ENCODE results near the gene ZSCAN5B.

The ZSCAN5B gene

GRCh38 chr19:56158170-56158757, 39.3 kb downstream of the ZSCAN5B start:
- ATAC-seq (ENCODE audit: insufficient read depth, low read depth) (no peak), DNase-seq (no peak)
- H4K20me1 ChIP-seq (ENCODE audit: insufficient read depth, low read length), result peaks cover 14% of the 10 kb centered on the region; the same call in 1 of the 2 replicates
- H3K27me3 ChIP-seq (ENCODE audit: insufficient read depth, low read length, poor library complexity), result no peaks in the 10 kb centered on the region
- H3K4me2 ChIP-seq (ENCODE audit: insufficient read depth, low read length), result no peak overlapping the region
- H3K27ac ChIP-seq (ENCODE audit: low read length), result no peak overlapping the region
- H3K4me3 ChIP-seq (ENCODE audit: low read depth in 1 of 2, low read length in 2 of 2), result no peak overlapping the region
- H2AFZ ChIP-seq (ENCODE audit: low read depth, low read length), result no peak overlapping the region
- H3K4me1 ChIP-seq (ENCODE audit: insufficient read depth, low read length), result peaks cover 24% of the 10 kb centered on the region
- H3K79me2 ChIP-seq (ENCODE audit: insufficient read depth, low read length), result peaks cover under 1% of the 10 kb centered on the region; the same call in 1 of the 2 replicates
- peaks cover 79% of the 10 kb centered on the region for H3K36me3 ChIP-seq (ENCODE audit: insufficient read depth, low read length)
- H3K9me3 ChIP-seq (ENCODE audit: insufficient read depth, low read length, severe bottlenecking), result peaks cover under 1% of the 10 kb centered on the region
- TF ChIP-seq EZH2 (IDR thresholded peaks at IDR 0.05; ENCODE audit: borderline replicate concordance, low read depth, low read length, severe bottlenecking), result no peak
- TF ChIP-seq, protein P1, sequence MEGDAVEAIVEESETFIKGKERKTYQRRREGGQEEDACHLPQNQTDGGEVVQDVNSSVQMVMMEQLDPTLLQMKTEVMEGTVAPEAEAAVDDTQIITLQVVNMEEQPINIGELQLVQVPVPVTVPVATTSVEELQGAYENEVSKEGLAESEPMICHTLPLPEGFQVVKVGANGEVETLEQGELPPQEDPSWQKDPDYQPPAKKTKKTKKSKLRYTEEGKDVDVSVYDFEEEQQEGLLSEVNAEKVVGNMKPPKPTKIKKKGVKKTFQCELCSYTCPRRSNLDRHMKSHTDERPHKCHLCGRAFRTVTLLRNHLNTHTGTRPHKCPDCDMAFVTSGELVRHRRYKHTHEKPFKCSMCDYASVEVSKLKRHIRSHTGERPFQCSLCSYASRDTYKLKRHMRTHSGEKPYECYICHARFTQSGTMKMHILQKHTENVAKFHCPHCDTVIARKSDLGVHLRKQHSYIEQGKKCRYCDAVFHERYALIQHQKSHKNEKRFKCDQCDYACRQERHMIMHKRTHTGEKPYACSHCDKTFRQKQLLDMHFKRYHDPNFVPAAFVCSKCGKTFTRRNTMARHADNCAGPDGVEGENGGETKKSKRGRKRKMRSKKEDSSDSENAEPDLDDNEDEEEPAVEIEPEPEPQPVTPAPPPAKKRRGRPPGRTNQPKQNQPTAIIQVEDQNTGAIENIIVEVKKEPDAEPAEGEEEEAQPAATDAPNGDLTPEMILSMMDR (IDR thresholded peaks at IDR 0.05; ENCODE audit: borderline replicate concordance, extremely low read depth, low read length, poor library complexity, severe bottlenecking), result no peak
- no peak overlapping the region for H3K9ac ChIP-seq (ENCODE audit: low read depth, low read length)

DNA sequence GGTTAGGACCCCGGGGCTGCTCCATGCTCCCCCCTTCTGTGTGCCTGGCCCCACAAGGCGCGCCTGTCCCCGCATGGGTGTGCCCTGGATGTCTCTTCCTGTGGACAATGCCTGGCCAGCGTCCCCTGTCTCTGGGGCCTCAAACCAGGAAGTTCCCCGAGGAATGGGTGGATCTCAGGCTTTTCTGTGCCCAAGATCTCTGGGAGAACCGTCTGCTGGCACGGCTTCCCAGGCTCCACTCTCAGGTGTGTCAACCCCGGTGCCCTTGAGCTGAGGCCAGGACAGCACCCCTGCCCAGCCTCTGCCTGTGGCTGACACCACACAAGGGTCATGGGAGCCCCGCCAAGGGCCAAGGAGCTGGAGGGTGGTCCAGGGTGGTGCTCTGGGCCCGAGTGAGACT, 40.8 kb downstream of the ZSCAN5B start:
- no peak overlapping the region for H3K4me3 ChIP-seq (ENCODE audit: low read depth in 1 of 2, low read length in 2 of 2)
- no peak for TF ChIP-seq EZH2 (IDR thresholded peaks at IDR 0.05; ENCODE audit: borderline replicate concordance, low read depth, low read length, severe bottlenecking)
- TF ChIP-seq, protein P1 (IDR thresholded peaks at IDR 0.05; ENCODE audit: borderline replicate concordance, extremely low read depth, low read length, poor library complexity, severe bottlenecking), result no peak
- H3K27ac ChIP-seq (ENCODE audit: low read length), result no peak overlapping the region
- no peak for DNase-seq
- H3K4me2 ChIP-seq (ENCODE audit: insufficient read depth, low read length), result no peak overlapping the region
- H2AFZ ChIP-seq (ENCODE audit: low read depth, low read length), result no peak overlapping the region
- no peak for ATAC-seq (ENCODE audit: insufficient read depth, low read depth)
- peaks cover 12% of the 10 kb centered on the region; the same call in 1 of the 2 replicates for H3K79me2 ChIP-seq (ENCODE audit: insufficient read depth, low read length)
- H4K20me1 ChIP-seq (ENCODE audit: insufficient read depth, low read length), result peaks cover 23% of the 10 kb centered on the region
- no peaks in the 10 kb centered on the region for H3K9me3 ChIP-seq (ENCODE audit: insufficient read depth, low read length, severe bottlenecking)
- peaks cover 9% of the 10 kb centered on the region for H3K4me1 ChIP-seq (ENCODE audit: insufficient read depth, low read length)
- H3K9ac ChIP-seq (ENCODE audit: low read depth, low read length), result no peak overlapping the region
- peaks cover 78% of the 10 kb centered on the region for H3K36me3 ChIP-seq (ENCODE audit: insufficient read depth, low read length)
- H3K27me3 ChIP-seq (ENCODE audit: insufficient read depth, low read length, poor library complexity), result no peaks in the 10 kb centered on the region

DNA sequence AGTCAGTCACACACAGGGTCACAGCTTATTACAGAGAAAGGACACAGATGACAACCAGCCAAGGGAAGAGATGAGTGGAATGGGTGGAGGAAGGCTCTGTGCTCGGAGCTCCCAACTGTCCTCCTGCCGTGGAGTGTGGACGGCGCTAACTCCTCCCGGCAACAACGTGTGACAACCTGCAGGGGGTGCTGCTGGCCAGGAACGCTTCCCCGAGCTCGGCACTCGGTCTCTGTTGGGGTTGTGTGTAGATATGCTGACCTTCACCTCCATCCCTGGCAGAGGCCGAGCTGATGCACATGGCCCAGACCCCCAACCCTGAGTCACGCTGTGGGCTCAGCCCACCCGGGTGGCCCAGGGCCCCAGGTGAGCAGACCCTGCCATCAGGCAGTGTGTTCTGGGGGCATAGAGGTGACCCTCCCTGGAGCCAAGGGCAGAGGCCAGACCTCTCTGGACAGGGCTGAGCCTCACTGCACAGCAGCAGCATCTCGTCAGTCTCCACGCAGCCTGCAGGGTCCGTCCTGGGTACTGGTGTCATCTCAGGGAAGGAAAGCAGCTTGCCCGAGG, 42.4 kb downstream of the ZSCAN5B start:
- Histone ChIP-seq H3K4me3 (ENCODE audit: low read depth in 1 of 2, low read length in 2 of 2) (no peak overlapping the region), H3K4me2 (ENCODE audit: insufficient read depth, low read length) (no peak overlapping the region), H3K27me3 (ENCODE audit: insufficient read depth, low read length, poor library complexity) (no peaks in the 10 kb centered on the region), H3K79me2 (ENCODE audit: insufficient read depth, low read length) (peaks cover 18% of the 10 kb centered on the region), H3K9ac (ENCODE audit: low read depth, low read length) (no peak overlapping the region), H4K20me1 (ENCODE audit: insufficient read depth, low read length) (peaks cover 30% of the 10 kb centered on the region), H3K4me1 (ENCODE audit: insufficient read depth, low read length) (no peaks in the 10 kb centered on the region), H2AFZ (ENCODE audit: low read depth, low read length) (no peak overlapping the region), H3K36me3 (ENCODE audit: insufficient read depth, low read length) (peaks cover 66% of the 10 kb centered on the region), H3K27ac (ENCODE audit: low read length) (no peak overlapping the region), H3K9me3 (ENCODE audit: insufficient read depth, low read length, severe bottlenecking) (no peaks in the 10 kb centered on the region)
- no peak for TF ChIP-seq EZH2 (IDR thresholded peaks at IDR 0.05; ENCODE audit: borderline replicate concordance, low read depth, low read length, severe bottlenecking)
- TF ChIP-seq, protein P1 (IDR thresholded peaks at IDR 0.05; ENCODE audit: borderline replicate concordance, extremely low read depth, low read length, poor library complexity, severe bottlenecking), result peak; percentile 61
- ATAC-seq (ENCODE audit: insufficient read depth, low read depth), result no peak; the same call in 2 of the 3 replicates
- DNase-seq, result no peak
